Measurements from ENCODE around the gene CALY. TPM values are rescaled to one million over a fixed set of nuclear protein-coding genes. Genes with fewer than 3 reads are reported as not detected.

The CALY gene
- polyA plus RNA-seq, 1 of the 3 experiments (the other 2 are of a cell fraction): 3.3 TPM

DNA sequence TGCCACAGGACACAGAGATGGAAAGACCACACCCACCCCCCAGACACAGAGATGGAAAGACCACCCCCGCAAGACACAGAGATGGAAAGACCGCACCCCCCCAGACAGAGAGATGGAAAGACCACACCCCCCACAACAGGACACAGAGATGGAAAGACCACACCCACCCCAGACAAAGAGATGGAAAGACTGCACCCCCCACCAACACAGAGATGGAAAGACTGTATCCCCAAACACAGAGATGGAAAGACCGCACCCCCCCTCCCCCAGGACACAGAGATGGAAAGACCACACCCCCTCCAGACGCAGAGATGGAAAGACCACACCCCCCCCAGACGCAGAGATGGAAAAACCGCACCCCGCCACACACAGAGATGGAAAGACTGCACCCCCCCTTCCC is 20.0 kb downstream of the CALY start:
- 100% methylated on average over 2 of the region's 7 CpGs for WGBS (ENCODE audit: low lambda C conversion rate)
- Histone ChIP-seq H3F3A (replicated peaks; ENCODE audit: insufficient read depth) (peaks cover 4% of the 10 kb centered on the region), H3K4me3 (ENCODE audit: low read depth in 2 of 2, low read length in 1 of 2) (no peak overlapping the region), H3K9ac (no peak overlapping the region), H3K27me3 (ENCODE audit: insufficient read depth) (no peaks in the 10 kb centered on the region), H3K27ac (ENCODE audit: low read depth in 2 of 2, low read length in 1 of 2) (no peak overlapping the region), H3K4me1 (ENCODE audit: control insufficient read depth in 1 of 2, insufficient read depth in 2 of 2, low read depth in 1 of 2, low read length in 1 of 2) (peaks cover 0 to 9% of the 10 kb centered on the region in 2 experiments; a peak in 1 of 4 replicates), H3K79me2 (ENCODE audit: insufficient read depth) (no peaks in the 10 kb centered on the region), H3K9me3 (no peaks in the 10 kb centered on the region), H3K36me3 (replicated peaks in 1 of 2; ENCODE audit: control insufficient read depth in 1 of 2, insufficient read depth in 2 of 2, low read length in 1 of 2) (peaks cover 0 to 14% of the 10 kb centered on the region in 2 experiments), H3K9me2 (no peaks in the 10 kb centered on the region), H3K4me2 (no peak overlapping the region), H4K20me1 (ENCODE audit: insufficient read depth) (no peaks in the 10 kb centered on the region), H2AFZ (ENCODE audit: low read depth) (no peak overlapping the region)
- TF ChIP-seq, protein P1, sequence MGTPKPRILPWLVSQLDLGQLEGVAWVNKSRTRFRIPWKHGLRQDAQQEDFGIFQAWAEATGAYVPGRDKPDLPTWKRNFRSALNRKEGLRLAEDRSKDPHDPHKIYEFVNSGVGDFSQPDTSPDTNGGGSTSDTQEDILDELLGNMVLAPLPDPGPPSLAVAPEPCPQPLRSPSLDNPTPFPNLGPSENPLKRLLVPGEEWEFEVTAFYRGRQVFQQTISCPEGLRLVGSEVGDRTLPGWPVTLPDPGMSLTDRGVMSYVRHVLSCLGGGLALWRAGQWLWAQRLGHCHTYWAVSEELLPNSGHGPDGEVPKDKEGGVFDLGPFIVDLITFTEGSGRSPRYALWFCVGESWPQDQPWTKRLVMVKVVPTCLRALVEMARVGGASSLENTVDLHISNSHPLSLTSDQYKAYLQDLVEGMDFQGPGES (IDR thresholded peaks at IDR 0.05; ENCODE audit: low read depth, low read length): no peak
- TF ChIP-seq, protein P2, sequence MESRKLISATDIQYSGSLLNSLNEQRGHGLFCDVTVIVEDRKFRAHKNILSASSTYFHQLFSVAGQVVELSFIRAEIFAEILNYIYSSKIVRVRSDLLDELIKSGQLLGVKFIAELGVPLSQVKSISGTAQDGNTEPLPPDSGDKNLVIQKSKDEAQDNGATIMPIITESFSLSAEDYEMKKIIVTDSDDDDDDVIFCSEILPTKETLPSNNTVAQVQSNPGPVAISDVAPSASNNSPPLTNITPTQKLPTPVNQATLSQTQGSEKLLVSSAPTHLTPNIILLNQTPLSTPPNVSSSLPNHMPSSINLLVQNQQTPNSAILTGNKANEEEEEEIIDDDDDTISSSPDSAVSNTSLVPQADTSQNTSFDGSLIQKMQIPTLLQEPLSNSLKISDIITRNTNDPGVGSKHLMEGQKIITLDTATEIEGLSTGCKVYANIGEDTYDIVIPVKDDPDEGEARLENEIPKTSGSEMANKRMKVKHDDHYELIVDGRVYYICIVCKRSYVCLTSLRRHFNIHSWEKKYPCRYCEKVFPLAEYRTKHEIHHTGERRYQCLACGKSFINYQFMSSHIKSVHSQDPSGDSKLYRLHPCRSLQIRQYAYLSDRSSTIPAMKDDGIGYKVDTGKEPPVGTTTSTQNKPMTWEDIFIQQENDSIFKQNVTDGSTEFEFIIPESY (IDR thresholded peaks at IDR 0.05; ENCODE audit: borderline replicate concordance, low read depth): no peak
- TF ChIP-seq, protein P3, sequence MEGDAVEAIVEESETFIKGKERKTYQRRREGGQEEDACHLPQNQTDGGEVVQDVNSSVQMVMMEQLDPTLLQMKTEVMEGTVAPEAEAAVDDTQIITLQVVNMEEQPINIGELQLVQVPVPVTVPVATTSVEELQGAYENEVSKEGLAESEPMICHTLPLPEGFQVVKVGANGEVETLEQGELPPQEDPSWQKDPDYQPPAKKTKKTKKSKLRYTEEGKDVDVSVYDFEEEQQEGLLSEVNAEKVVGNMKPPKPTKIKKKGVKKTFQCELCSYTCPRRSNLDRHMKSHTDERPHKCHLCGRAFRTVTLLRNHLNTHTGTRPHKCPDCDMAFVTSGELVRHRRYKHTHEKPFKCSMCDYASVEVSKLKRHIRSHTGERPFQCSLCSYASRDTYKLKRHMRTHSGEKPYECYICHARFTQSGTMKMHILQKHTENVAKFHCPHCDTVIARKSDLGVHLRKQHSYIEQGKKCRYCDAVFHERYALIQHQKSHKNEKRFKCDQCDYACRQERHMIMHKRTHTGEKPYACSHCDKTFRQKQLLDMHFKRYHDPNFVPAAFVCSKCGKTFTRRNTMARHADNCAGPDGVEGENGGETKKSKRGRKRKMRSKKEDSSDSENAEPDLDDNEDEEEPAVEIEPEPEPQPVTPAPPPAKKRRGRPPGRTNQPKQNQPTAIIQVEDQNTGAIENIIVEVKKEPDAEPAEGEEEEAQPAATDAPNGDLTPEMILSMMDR (IDR thresholded peaks at IDR 0.05): no peak
- TF ChIP-seq EP300 (IDR thresholded peaks at IDR 0.05; ENCODE audit: borderline replicate concordance in 1 of 2, low read depth in 1 of 2, low read length in 1 of 2): no peak
- no peak for TF ChIP-seq RAD21 (IDR thresholded peaks at IDR 0.05; ENCODE audit: low read length)
- TF ChIP-seq, protein P4, sequence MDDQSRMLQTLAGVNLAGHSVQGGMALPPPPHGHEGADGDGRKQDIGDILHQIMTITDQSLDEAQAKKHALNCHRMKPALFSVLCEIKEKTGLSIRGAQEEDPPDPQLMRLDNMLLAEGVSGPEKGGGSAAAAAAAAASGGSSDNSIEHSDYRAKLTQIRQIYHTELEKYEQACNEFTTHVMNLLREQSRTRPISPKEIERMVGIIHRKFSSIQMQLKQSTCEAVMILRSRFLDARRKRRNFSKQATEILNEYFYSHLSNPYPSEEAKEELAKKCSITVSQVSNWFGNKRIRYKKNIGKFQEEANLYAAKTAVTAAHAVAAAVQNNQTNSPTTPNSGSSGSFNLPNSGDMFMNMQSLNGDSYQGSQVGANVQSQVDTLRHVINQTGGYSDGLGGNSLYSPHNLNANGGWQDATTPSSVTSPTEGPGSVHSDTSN (IDR thresholded peaks at IDR 0.05): no peak
- TF ChIP-seq MXI1 (IDR thresholded peaks at IDR 0.05; ENCODE audit: low read depth, low read length): no peak
- TF ChIP-seq YY1 (IDR thresholded peaks at IDR 0.05; ENCODE audit: low read depth): no peak
- TF ChIP-seq JUND (IDR thresholded peaks at IDR 0.05): no peak
- no peak for TF ChIP-seq TCF12 (IDR thresholded peaks at IDR 0.05)
- no peak for TF ChIP-seq RCOR1 (IDR thresholded peaks at IDR 0.05; ENCODE audit: low read length)
- no peak for TF ChIP-seq EZH2phosphoT487 (IDR thresholded peaks at IDR 0.05; ENCODE audit: borderline replicate concordance, low read depth)
- ChIA-PET CTCF (no interaction called here), POLR2A (no interaction called here)
- no peak for DNase-seq

Data from SK-N-SH (cell line).